Lung (tissue), 12 donors: ENCODE results near the gene MINK1. TPM values are rescaled to one million over a fixed set of nuclear protein-coding genes. Genes with fewer than 3 reads are reported as not detected.
A peak's percentile ranks its signal among the peaks of the same experiment; 100 is the strongest.

Experiments
- ATAC-seq: fragments of 200-7000 bp; cut with Tn5 transposase; one replicate; pipeline ENCODE4 v1.9.1; 2020; ENCODE audit warnings: moderate number of reproducible peaks; ENCODE audit not compliant: insufficient read depth, low FRiP score
- DNase-seq, 3 donors: peaks; one replicate each; pipeline ENCODE4 v3.0.0-alpha.2; 2013 to 2017
- H3K27ac ChIP-seq, 2 donors: one replicate each; pipeline ENCODE4 v1.5.1; 2013; ENCODE audit warnings: mild to moderate bottlenecking in 2 of 2, moderate library complexity in 2 of 2, control low read depth in 1 of 2, inconsistent platforms in 1 of 2, low read depth in 1 of 2, low read length in 1 of 2
- H3K27me3 ChIP-seq, 3 donors: one replicate each; pipeline ENCODE4 v1.5.1; 2013; ENCODE audit warnings: low read length in 2 of 3; ENCODE audit not compliant: control insufficient read depth in 3 of 3, insufficient read depth in 3 of 3
- H3K36me3 ChIP-seq, 4 donors: one replicate each; pipeline ENCODE4 v1.5.1; 2013; ENCODE audit warnings: low read length in 4 of 4, mild to moderate bottlenecking in 1 of 4, moderate library complexity in 1 of 4; ENCODE audit not compliant: control insufficient read depth in 4 of 4, insufficient read depth in 4 of 4
- H3K4me1 ChIP-seq, 5 donors: one replicate each; pipeline ENCODE4 v1.5.1; 2013; ENCODE audit warnings: low read length in 5 of 5, mild to moderate bottlenecking in 2 of 5, moderate library complexity in 1 of 5; ENCODE audit not compliant: control insufficient read depth in 5 of 5, insufficient read depth in 5 of 5
- H3K4me3 ChIP-seq: one replicate; pipeline ENCODE4 v1.5.1; 2013; ENCODE audit warnings: mild to moderate bottlenecking, control low read depth, moderate library complexity
- H3K9ac ChIP-seq, 2 donors: one replicate each; pipeline ENCODE4 v1.5.1; 2013; ENCODE audit warnings: low read length in 2 of 2, control low read depth in 1 of 2; ENCODE audit not compliant: insufficient read depth in 1 of 2
- H3K9me3 ChIP-seq, 4 donors: one replicate each; pipeline ENCODE4 v1.5.1; 2013; ENCODE audit warnings: low read length in 3 of 4, mild to moderate bottlenecking in 1 of 4, moderate library complexity in 1 of 4; ENCODE audit not compliant: control insufficient read depth in 4 of 4, insufficient read depth in 3 of 4
- CTCF ChIP-seq: IDR thresholded peaks from 2 replicates; pipeline ENCODE4 v1.5.1; 2012; ENCODE audit warnings: mild to moderate bottlenecking; ENCODE audit errors: control extremely low read depth, extremely low read depth
- WGBS, 2 donors: extraction: QIAGEN DNeasy Blood & Tissue Kit; methylation state at CpG; one replicate each; pipeline ENCODE4 v1.1.7; 2013; 5-methylcytosine and 5-hydroxymethylcytosine counted together
- polyA plus RNA-seq, 2 donors: library from polyadenylated mRNA; stranded (reverse); fragments of 200-250 nt; gene quantifications; one replicate each; pipeline ENCODE4 v1.2.1, GENCODE V29; 2013
- total RNA-seq, 2 donors: library from RNA; depleted of rRNA in 1 of 2; stranded (reverse); fragments of >200 nt in 1 of 2; gene quantifications; one replicate each; pipeline ENCODE4 v1.2.1, GENCODE V29; 2014 to 2021
- donor health status: control.
- donor health status: control.
- donor health status: Bipolar disorder and iron deficiency.
- donor health status: healthy.
- donor health status: DM: yes; HTN: yes; CAD: no.

The MINK1 gene
- total and polyA plus RNA-seq, 4 donors: 36.5 to 95.4 (median 51.0) TPM

- Histone ChIP-seq H3K9ac (no peak overlapping the region), H3K4me3 (no peak overlapping the region), H3K27ac (no peak overlapping the region), H3K27me3 (no peaks in the 10 kb centered on the region), H3K36me3 (peaks cover 0 to 9% (median 1%) of the 10 kb centered on the region in 4 donors), H3K9me3 (no peaks in the 10 kb centered on the region), H3K4me1 (peaks cover 0 to 15% (median 13%) of the 10 kb centered on the region in 5 donors)
- no peak for TF ChIP-seq CTCF
- ATAC-seq (no peak), DNase-seq (no peak)
- 93 to 94% methylated on average over 3 of the region's 3 CpGs for WGBS, 2 donors
Measured at GRCh38 chr17:4842376-4842775, 9.2 kb downstream of the MINK1 start.

GRCh38 chr17:4843321-4844000, 10.3 kb downstream of the MINK1 start:
- Histone ChIP-seq H3K4me3 (no peak overlapping the region), H3K27ac (no peak overlapping the region), H3K27me3 (no peaks in the 10 kb centered on the region), H3K9ac (no peak overlapping the region), H3K36me3 (peaks cover 0 to 9% (median 1%) of the 10 kb centered on the region in 4 donors), H3K4me1 (peaks cover 0 to 16% (median 3%) of the 10 kb centered on the region in 5 donors), H3K9me3 (no peaks in the 10 kb centered on the region)
- DNase-seq: no peak
- WGBS, 2 donors: 31 to 60% methylated on average over 9 of the region's 9 CpGs
- TF ChIP-seq CTCF: no peak
- ATAC-seq: no peak

GRCh38 chr17:4845118-4845517, 12.0 kb downstream of the MINK1 start:
- peak overlapping the region in 1 of 2 donors; percentile 8 for H3K27ac ChIP-seq
- H3K36me3 ChIP-seq: peaks cover 0 to 9% (median 1%) of the 10 kb centered on the region in 4 donors
- no peaks in the 10 kb centered on the region for H3K9me3 ChIP-seq
- no peaks in the 10 kb centered on the region for H3K27me3 ChIP-seq
- H3K9ac ChIP-seq: no peak overlapping the region
- H3K4me1 ChIP-seq: peaks cover 0 to 24% (median 0%) of the 10 kb centered on the region in 5 donors
- TF ChIP-seq CTCF: no peak
- H3K4me3 ChIP-seq: no peak overlapping the region
- DNase-seq (no peak), ATAC-seq (no peak)
- 52 to 75% methylated on average over 5 of the region's 5 CpGs for WGBS, 2 donors
